K562 (cell line): ENCODE data around the gene SLC25A45. TPM values are rescaled to one million over a fixed set of nuclear protein-coding genes. Genes with fewer than 3 reads are reported as not detected.
A peak's percentile ranks its signal among the peaks of the same experiment; 100 is the strongest.

Experiments
- CLOCK ChIP-seq: fragments of 250-450 bp; sonication (Bioruptor Pico); IDR thresholded peaks from 2 replicates; pipeline ENCODE4 v1.4.0; 2020; ENCODE audit warnings: mild to moderate bottlenecking, moderate library complexity, borderline replicate concordance
- DEAF1 ChIP-seq: fragments of 450-650 bp; formaldehyde crosslinking; IDR thresholded peaks from 2 replicates; pipeline ENCODE4 v1.4.0; 2020; ENCODE audit warnings: mild to moderate bottlenecking, moderate library complexity
- GATAD2B ChIP-seq: fragments of 450-650 bp; IDR thresholded peaks from 2 replicates; pipeline ENCODE4 v1.6.1; 2017; ENCODE audit warnings: mild to moderate bottlenecking, borderline replicate concordance
- GTF2E2 ChIP-seq: fragments of 200-800 bp; sonication (Bioruptor generic); IDR thresholded peaks from 2 replicates; pipeline ENCODE4 v1.6.1; 2016; ENCODE audit warnings: missing genetic modification characterization, missing compliant biosample characterization
- MTA2 ChIP-seq: fragments of 450-650 bp; IDR thresholded peaks from 2 replicates; pipeline ENCODE4 v1.6.1; 2016; ENCODE audit warnings: low read depth
- REST ChIP-seq, 2 experiments: fragments of 450-650 bp; formaldehyde crosslinking in 1 of 2; IDR thresholded peaks; 2 replicates each; pipeline versions ENCODE4 v1.4.0 to v1.6.1; 2014 to 2020; ENCODE audit warnings: mild to moderate bottlenecking in 2 of 2, borderline replicate concordance in 1 of 2, low read depth in 1 of 2
- SOX6 ChIP-seq: fragments of 450-650 bp; IDR thresholded peaks from 2 replicates; pipeline ENCODE4 v1.6.1; 2014; ENCODE audit warnings: mild to moderate bottlenecking
- TCFL5 ChIP-seq: fragments of 250-450 bp; sonication (Bioruptor Pico); conservative IDR thresholded peaks from 2 replicates; pipeline ENCODE4 v1.6.1; 2021; ENCODE audit warnings: mild to moderate bottlenecking, moderate library complexity, matching md5 sums
- VEZF1 ChIP-seq: fragments of 200-800 bp; sonication (Bioruptor generic); IDR thresholded peaks from 2 replicates; pipeline ENCODE4 v1.6.1; 2017; ENCODE audit warnings: missing genetic modification characterization, missing compliant biosample characterization
- ZFX ChIP-seq: sonication (generic); formaldehyde crosslinking; IDR thresholded peaks from 2 replicates; pipeline ENCODE4 v1.8.0; 2022; ENCODE audit warnings: mild to moderate bottlenecking, missing genetic modification reagents, moderate library complexity
- ZNF12 ChIP-seq: sonication (generic); formaldehyde crosslinking; IDR thresholded peaks from 2 replicates; pipeline ENCODE4 v1.4.0; 2020; ENCODE audit warnings: mild to moderate bottlenecking, missing genetic modification reagents
- ZNF77 ChIP-seq: fragments of 250-450 bp; sonication (Bioruptor Pico); IDR thresholded peaks from 2 replicates; pipeline ENCODE4 v1.5.0; 2020
- polyA plus RNA-seq, 8 experiments: library from polyadenylated mRNA; depleted of rRNA in 4 of 8; stranded (reverse) in 5 of 8; unstranded in 3 of 8; fragments of >200 nt; fragmentation: Nextera tagmentation in 2 of 8; fragmentation: Illumina TruSeq in 1 of 8; extraction: Ambion mirVana in 2 of 8; extraction: Trizol in 1 of 8; gene quantifications; 2 replicates each; pipeline versions ENCODE4 v1.2.1 to v1.2.3, GENCODE V29; 2011 to 2014; ENCODE audit warnings: inconsistent platforms in 1 of 8, missing spikeins in 1 of 8
- total RNA-seq, 7 experiments: library from RNA; depleted of rRNA in 6 of 7; stranded (reverse); fragments of >200 nt in 6 of 7; fragmentation: Illumina TruSeq in 2 of 7; extraction: Trizol in 2 of 7; gene quantifications; 2 replicates each; pipeline versions ENCODE4 v1.2.1 to v1.2.3, GENCODE V29; 2011 to 2021; ENCODE audit warnings: low replicate concordance in 1 of 7

The SLC25A45 gene
- total and polyA plus RNA-seq, 9 of the 15 experiments (the other 6 are each of a cell fraction or from before 2014, with no cell fraction given) = 0.15 to 2.3 (median 0.68) TPM

- TF ChIP-seq REST (IDR thresholded peaks at IDR 0.05; ENCODE audit: borderline replicate concordance) (no peak), REST (CRISPR knock-in tag; IDR thresholded peaks at IDR 0.05; ENCODE audit: low read depth) (no peak; the same call in 1 of the 2 replicates), SOX6 (no peak), TCFL5 (CRISPR knock-in tag) (no peak), MTA2 (0 out of 2 replicates have a peak, but pooled peaks have one; percentile 15), VEZF1 (CRISPR knock-in tag) (no peak), ZNF12 (CRISPR knock-in tag) (no peak), ZFX (CRISPR knock-in tag) (no peak), ZNF77 (no peak), GATAD2B (no peak), CLOCK (CRISPR knock-in tag) (no peak), DEAF1 (CRISPR knock-in tag) (no peak), GTF2E2 (tag) (no peak)
Observed at GRCh38 chr11:65424205-65425104, 42.0 kb upstream of the SLC25A45 start (continued).
